SK-N-SH treated with all-trans-retinoic acid at 6 μM for 48 hours (cell line): ENCODE data around the gene PDCD6IP.

Experiments
- ATAC-seq: fragments of 200-7000 bp; cut with Tn5 transposase; 3 replicates; pipeline ENCODE4 v1.9.1; 2020; ENCODE audit warnings: mild to moderate bottlenecking, moderate library complexity
- ARNTL ChIP-seq: fragments of 450-650 bp; formaldehyde crosslinking; IDR thresholded peaks from 2 replicates; pipeline ENCODE4 v1.5.0; 2020; ENCODE audit warnings: low read depth, mild to moderate bottlenecking, moderate library complexity, borderline replicate concordance
- BACH2 ChIP-seq: fragments of 250-450 bp; sonication (Bioruptor Pico); IDR thresholded peaks from 2 replicates; pipeline ENCODE4 v1.9.0; 2021; ENCODE audit warnings: mild to moderate bottlenecking, borderline replicate concordance
- CSDC2 ChIP-seq: fragments of 250-450 bp; sonication (Bioruptor Pico); IDR thresholded peaks from 2 replicates; pipeline ENCODE4 v1.5.0; 2020; ENCODE audit warnings: mild to moderate bottlenecking, moderate library complexity
- ESRRG ChIP-seq: fragments of 250-450 bp; sonication (Bioruptor Pico); IDR thresholded peaks from 2 replicates; pipeline ENCODE4 v1.6.1; 2021; ENCODE audit warnings: mild to moderate bottlenecking
- GLIS3 ChIP-seq: fragments of 250-450 bp; sonication (Bioruptor Pico); IDR thresholded peaks from 2 replicates; pipeline ENCODE4 v1.5.0; 2020; ENCODE audit warnings: mild to moderate bottlenecking, moderate library complexity
- ISL1 ChIP-seq: fragments of 250-450 bp; sonication (Bioruptor Pico); IDR thresholded peaks from 2 replicates; pipeline ENCODE4 v2.1.2; 2022; ENCODE audit warnings: mild to moderate bottlenecking, moderate library complexity
- OSR1 ChIP-seq: fragments of 250-450 bp; sonication (Bioruptor Pico); IDR thresholded peaks from 2 replicates; pipeline ENCODE4 v1.8.0; 2022; ENCODE audit warnings: moderate library complexity, mild to moderate bottlenecking, inconsistent platforms
- PPARA ChIP-seq: fragments of 250-450 bp; sonication (Bioruptor Pico); IDR thresholded peaks from 2 replicates; pipeline ENCODE4 v1.5.0; 2020; ENCODE audit warnings: mild to moderate bottlenecking, borderline replicate concordance
- RARB ChIP-seq: fragments of 250-450 bp; sonication (Bioruptor Pico); IDR thresholded peaks from 2 replicates; pipeline ENCODE4 v1.8.0; 2021; ENCODE audit warnings: mild to moderate bottlenecking, moderate library complexity
- SNAI2 ChIP-seq: fragments of 250-450 bp; sonication (Bioruptor Pico); IDR thresholded peaks from 2 replicates; pipeline ENCODE4 v1.5.0; 2020; ENCODE audit warnings: mild to moderate bottlenecking, moderate library complexity
- TCF4 ChIP-seq: fragments of 250-450 bp; sonication (Bioruptor Pico); IDR thresholded peaks from 2 replicates; pipeline ENCODE4 v1.8.0; 2021; ENCODE audit warnings: mild to moderate bottlenecking, moderate library complexity, borderline replicate concordance
- TOX ChIP-seq: fragments of 250-450 bp; sonication (Bioruptor Pico); IDR thresholded peaks from 2 replicates; pipeline ENCODE4 v1.8.0; 2021; ENCODE audit warnings: mild to moderate bottlenecking, moderate library complexity, borderline replicate concordance
- ZFP3 ChIP-seq: fragments of 250-450 bp; sonication (Bioruptor Pico); IDR thresholded peaks from 2 replicates; pipeline ENCODE4 v1.5.0; 2020; ENCODE audit warnings: mild to moderate bottlenecking, moderate library complexity
- ZFP30 ChIP-seq: fragments of 450-650 bp; formaldehyde crosslinking; IDR thresholded peaks from 2 replicates; pipeline ENCODE4 v1.5.0; 2022; ENCODE audit warnings: mild to moderate bottlenecking, moderate library complexity
- ZNF565 ChIP-seq: fragments of 450-650 bp; formaldehyde crosslinking; conservative IDR thresholded peaks from 2 replicates; pipeline ENCODE4 v1.5.0; 2020; ENCODE audit warnings: low read depth, mild to moderate bottlenecking, moderate library complexity
- ZNF70 ChIP-seq: fragments of 450-650 bp; formaldehyde crosslinking; IDR thresholded peaks from 2 replicates; pipeline ENCODE4 v1.5.0; 2020; ENCODE audit warnings: mild to moderate bottlenecking, moderate library complexity
- ZNF8 ChIP-seq: fragments of 450-650 bp; formaldehyde crosslinking; IDR thresholded peaks from 2 replicates; pipeline ENCODE4 v1.5.0; 2020; ENCODE audit warnings: mild to moderate bottlenecking, moderate library complexity
- TF ChIP-seq, protein P1 (sequence below): fragments of 250-450 bp; sonication (Bioruptor Pico); IDR thresholded peaks from 2 replicates; pipeline ENCODE4 v1.8.0; 2021; ENCODE audit warnings: low read depth, mild to moderate bottlenecking, moderate library complexity, borderline replicate concordance
- TF ChIP-seq, protein P2 (sequence below): fragments of 250-450 bp; sonication (Bioruptor Pico); IDR thresholded peaks from 2 replicates; pipeline ENCODE4 v1.8.0; 2020; ENCODE audit warnings: mild to moderate bottlenecking, moderate library complexity, borderline replicate concordance
- TF ChIP-seq, protein P3 (sequence below): fragments of 250-450 bp; sonication (Bioruptor Pico); IDR thresholded peaks from 2 replicates; pipeline ENCODE4 v1.5.1; 2021; ENCODE audit warnings: mild to moderate bottlenecking, moderate library complexity
- TF ChIP-seq, protein P4 (sequence below): fragments of 250-450 bp; sonication (Bioruptor Pico); IDR thresholded peaks from 2 replicates; pipeline ENCODE4 v1.5.0; 2020; ENCODE audit warnings: mild to moderate bottlenecking, moderate library complexity
- TF ChIP-seq, protein P5 (sequence below): fragments of 250-450 bp; sonication (Bioruptor Pico); IDR thresholded peaks from 2 replicates; pipeline ENCODE4 v1.5.1; 2020; ENCODE audit warnings: low read depth, mild to moderate bottlenecking, moderate library complexity

The PDCD6IP gene

DNA sequence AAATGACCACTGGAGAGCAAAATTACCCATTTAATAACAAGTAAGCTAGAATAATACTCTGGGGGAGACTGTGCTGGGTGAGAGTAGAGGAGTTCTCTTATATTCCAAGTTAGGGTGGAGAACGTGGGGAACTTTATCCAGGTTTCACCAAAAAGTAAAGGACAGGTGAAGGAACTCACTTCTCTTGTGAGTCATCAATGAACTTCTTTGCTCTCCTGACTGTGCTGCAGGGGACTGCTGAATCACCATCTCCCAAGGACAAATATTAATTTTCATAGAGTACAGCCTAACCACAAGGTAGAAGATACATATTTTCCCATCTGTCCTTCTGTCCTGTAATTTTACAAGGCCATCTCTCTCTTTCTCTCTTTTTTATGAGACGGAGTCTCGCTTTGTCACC is 8.3 kb upstream of the PDCD6IP start:
- TF ChIP-seq ZNF565 (no peak), TOX (CRISPR knock-in tag) (no peak), ZNF8 (CRISPR knock-in tag) (no peak), ARNTL (CRISPR knock-in tag) (no peak), ZFP3 (CRISPR knock-in tag) (no peak), RARB (no peak), OSR1 (CRISPR knock-in tag) (no peak), SNAI2 (CRISPR knock-in tag) (no peak), ISL1 (CRISPR knock-in tag) (no peak), ZNF70 (CRISPR knock-in tag) (no peak), ESRRG (CRISPR knock-in tag) (no peak), GLIS3 (CRISPR knock-in tag) (no peak), TCF4 (CRISPR knock-in tag) (no peak), PPARA (no peak), BACH2 (CRISPR knock-in tag) (no peak), CSDC2 (CRISPR knock-in tag) (no peak)
- TF ChIP-seq, protein P1, sequence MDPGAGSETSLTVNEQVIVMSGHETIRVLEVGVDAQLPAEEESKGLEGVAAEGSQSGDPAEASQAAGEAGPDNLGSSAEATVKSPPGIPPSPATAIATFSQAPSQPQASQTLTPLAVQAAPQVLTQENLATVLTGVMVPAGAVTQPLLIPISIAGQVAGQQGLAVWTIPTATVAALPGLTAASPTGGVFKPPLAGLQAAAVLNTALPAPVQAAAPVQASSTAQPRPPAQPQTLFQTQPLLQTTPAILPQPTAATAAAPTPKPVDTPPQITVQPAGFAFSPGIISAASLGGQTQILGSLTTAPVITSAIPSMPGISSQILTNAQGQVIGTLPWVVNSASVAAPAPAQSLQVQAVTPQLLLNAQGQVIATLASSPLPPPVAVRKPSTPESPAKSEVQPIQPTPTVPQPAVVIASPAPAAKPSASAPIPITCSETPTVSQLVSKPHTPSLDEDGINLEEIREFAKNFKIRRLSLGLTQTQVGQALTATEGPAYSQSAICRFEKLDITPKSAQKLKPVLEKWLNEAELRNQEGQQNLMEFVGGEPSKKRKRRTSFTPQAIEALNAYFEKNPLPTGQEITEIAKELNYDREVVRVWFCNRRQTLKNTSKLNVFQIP (CRISPR knock-in tag): no peak
- TF ChIP-seq, protein P2, sequence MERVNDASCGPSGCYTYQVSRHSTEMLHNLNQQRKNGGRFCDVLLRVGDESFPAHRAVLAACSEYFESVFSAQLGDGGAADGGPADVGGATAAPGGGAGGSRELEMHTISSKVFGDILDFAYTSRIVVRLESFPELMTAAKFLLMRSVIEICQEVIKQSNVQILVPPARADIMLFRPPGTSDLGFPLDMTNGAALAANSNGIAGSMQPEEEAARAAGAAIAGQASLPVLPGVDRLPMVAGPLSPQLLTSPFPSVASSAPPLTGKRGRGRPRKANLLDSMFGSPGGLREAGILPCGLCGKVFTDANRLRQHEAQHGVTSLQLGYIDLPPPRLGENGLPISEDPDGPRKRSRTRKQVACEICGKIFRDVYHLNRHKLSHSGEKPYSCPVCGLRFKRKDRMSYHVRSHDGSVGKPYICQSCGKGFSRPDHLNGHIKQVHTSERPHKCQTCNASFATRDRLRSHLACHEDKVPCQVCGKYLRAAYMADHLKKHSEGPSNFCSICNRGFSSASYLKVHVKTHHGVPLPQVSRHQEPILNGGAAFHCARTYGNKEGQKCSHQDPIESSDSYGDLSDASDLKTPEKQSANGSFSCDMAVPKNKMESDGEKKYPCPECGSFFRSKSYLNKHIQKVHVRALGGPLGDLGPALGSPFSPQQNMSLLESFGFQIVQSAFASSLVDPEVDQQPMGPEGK (CRISPR knock-in tag): no peak
- TF ChIP-seq, protein P3, sequence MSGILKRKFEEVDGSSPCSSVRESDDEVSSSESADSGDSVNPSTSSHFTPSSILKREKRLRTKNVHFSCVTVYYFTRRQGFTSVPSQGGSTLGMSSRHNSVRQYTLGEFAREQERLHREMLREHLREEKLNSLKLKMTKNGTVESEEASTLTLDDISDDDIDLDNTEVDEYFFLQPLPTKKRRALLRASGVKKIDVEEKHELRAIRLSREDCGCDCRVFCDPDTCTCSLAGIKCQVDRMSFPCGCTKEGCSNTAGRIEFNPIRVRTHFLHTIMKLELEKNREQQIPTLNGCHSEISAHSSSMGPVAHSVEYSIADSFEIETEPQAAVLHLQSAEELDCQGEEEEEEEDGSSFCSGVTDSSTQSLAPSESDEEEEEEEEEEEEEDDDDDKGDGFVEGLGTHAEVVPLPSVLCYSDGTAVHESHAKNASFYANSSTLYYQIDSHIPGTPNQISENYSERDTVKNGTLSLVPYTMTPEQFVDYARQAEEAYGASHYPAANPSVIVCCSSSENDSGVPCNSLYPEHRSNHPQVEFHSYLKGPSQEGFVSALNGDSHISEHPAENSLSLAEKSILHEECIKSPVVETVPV (CRISPR knock-in tag): no peak
- TF ChIP-seq, protein P4, sequence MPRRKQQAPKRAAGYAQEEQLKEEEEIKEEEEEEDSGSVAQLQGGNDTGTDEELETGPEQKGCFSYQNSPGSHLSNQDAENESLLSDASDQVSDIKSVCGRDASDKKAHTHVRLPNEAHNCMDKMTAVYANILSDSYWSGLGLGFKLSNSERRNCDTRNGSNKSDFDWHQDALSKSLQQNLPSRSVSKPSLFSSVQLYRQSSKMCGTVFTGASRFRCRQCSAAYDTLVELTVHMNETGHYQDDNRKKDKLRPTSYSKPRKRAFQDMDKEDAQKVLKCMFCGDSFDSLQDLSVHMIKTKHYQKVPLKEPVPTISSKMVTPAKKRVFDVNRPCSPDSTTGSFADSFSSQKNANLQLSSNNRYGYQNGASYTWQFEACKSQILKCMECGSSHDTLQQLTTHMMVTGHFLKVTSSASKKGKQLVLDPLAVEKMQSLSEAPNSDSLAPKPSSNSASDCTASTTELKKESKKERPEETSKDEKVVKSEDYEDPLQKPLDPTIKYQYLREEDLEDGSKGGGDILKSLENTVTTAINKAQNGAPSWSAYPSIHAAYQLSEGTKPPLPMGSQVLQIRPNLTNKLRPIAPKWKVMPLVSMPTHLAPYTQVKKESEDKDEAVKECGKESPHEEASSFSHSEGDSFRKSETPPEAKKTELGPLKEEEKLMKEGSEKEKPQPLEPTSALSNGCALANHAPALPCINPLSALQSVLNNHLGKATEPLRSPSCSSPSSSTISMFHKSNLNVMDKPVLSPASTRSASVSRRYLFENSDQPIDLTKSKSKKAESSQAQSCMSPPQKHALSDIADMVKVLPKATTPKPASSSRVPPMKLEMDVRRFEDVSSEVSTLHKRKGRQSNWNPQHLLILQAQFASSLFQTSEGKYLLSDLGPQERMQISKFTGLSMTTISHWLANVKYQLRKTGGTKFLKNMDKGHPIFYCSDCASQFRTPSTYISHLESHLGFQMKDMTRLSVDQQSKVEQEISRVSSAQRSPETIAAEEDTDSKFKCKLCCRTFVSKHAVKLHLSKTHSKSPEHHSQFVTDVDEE (CRISPR knock-in tag): no peak
- ATAC-seq: no peak

DNA sequence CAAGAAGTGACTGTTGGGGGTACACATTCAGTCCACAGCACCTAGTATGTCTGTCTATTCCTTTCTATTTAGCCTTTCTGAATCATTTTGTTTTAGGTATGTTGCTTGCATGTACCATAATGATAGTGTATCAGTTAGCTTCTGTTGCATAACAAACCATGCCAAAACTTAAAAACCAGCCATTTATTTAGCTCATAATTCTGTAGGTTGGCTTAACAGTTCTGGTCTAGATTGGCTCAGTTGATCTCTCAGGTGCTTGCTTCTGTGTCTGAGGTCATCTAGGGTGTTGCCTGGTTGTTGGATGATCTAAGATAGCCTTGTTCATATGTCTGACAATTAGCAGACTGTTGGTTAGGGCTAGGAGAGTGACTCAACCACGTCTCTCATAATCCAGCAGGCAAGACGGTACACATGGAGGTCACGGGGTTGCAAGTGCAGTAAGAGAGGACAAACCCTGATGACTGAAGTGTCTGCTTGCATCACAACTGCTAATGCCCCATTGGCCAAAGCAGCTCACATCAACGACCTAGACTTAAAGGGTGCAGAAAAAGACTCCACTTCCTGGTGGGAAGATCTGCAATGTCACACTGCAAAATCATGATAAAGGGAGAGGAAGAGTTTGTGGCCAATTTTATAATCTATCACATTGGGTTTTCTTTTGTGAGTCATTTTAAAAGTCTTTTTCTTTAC is 6.8 kb upstream of the PDCD6IP start:
- no peak for ATAC-seq
- TF ChIP-seq OSR1 (CRISPR knock-in tag) (no peak), ESRRG (CRISPR knock-in tag) (no peak), PPARA (no peak), CSDC2 (CRISPR knock-in tag) (no peak), TCF4 (CRISPR knock-in tag) (no peak), ZNF565 (no peak), ZFP30 (CRISPR knock-in tag) (no peak), ISL1 (CRISPR knock-in tag) (no peak), ARNTL (CRISPR knock-in tag) (no peak), RARB (no peak), TOX (CRISPR knock-in tag) (no peak)
- TF ChIP-seq, protein P5, sequence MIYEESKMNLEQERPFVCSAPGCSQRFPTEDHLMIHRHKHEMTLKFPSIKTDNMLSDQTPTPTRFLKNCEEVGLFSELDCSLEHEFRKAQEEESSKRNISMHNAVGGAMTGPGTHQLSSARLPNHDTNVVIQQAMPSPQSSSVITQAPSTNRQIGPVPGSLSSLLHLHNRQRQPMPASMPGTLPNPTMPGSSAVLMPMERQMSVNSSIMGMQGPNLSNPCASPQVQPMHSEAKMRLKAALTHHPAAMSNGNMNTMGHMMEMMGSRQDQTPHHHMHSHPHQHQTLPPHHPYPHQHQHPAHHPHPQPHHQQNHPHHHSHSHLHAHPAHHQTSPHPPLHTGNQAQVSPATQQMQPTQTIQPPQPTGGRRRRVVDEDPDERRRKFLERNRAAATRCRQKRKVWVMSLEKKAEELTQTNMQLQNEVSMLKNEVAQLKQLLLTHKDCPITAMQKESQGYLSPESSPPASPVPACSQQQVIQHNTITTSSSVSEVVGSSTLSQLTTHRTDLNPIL (CRISPR knock-in tag): no peak
- TF ChIP-seq, protein P4 (CRISPR knock-in tag): no peak
